GM23338 (cell line): ENCODE measurements around the gene MARK3.

ENCODE experiments used
- CTCF ChIP-seq, 2 experiments: fragments of 200-600 bp in 1 of 2; sonication (generic) in 1 of 2; conservative IDR thresholded peaks; 2 replicates each; pipeline versions ENCODE4 v1.5.1 to v1.6.1; 2016 to 2017; ENCODE audit warnings: antibody characterized with exemption in 2 of 2, low read depth in 2 of 2, mild to moderate bottlenecking in 2 of 2, moderate library complexity in 1 of 2
- EZH2 ChIP-seq: fragments of 200-600 bp; sonication (generic); IDR thresholded peaks from one replicate; pipeline ENCODE4 v1.8.0; 2017; ENCODE audit warnings: antibody characterized with exemption, mild to moderate bottlenecking, low read depth; ENCODE audit not compliant: unreplicated experiment
- JUNB ChIP-seq: IDR thresholded peaks from one replicate; pipeline ENCODE4 v1.6.1; 2016; ENCODE audit warnings: antibody characterized with exemption; ENCODE audit not compliant: unreplicated experiment
- ZNF114 ChIP-seq: fragments of 250-450 bp; sonication (Bioruptor Pico); IDR thresholded peaks from 2 replicates; pipeline ENCODE4 v1.5.0; 2020; ENCODE audit warnings: mild to moderate bottlenecking, moderate library complexity

GRCh38 chr14:103528146-103528586 lies 143.0 kb downstream of the MARK3 start:
- no peak for TF ChIP-seq ZNF114 (CRISPR knock-in tag)
- TF ChIP-seq EZH2, result no peak
- no peak for TF ChIP-seq CTCF (conservative IDR thresholded peaks at IDR 0.05; ENCODE audit: low read depth in 2 of 2)
- no peak for TF ChIP-seq JUNB
